Testis (tissue), 3 donors: Measurements from ENCODE around the gene CBX8. TPM values are rescaled to one million over a fixed set of nuclear protein-coding genes. Genes with fewer than 3 reads are reported as not detected.

ENCODE experiments used
- DNase-seq: peaks from one replicate; pipeline ENCODE4 v3.0.0-alpha.2; 2019
- H3K27ac ChIP-seq, 2 donors: fragments of 200-600 bp; sonication (generic); one replicate each; pipeline ENCODE4 v1.5.1; 2019
- H3K27me3 ChIP-seq: fragments of 200-600 bp; sonication (generic); one replicate; pipeline ENCODE4 v1.5.1; 2019
- H3K36me3 ChIP-seq: fragments of 200-600 bp; sonication (generic); one replicate; pipeline ENCODE4 v1.5.1; 2017; ENCODE audit warnings: low read depth; ENCODE audit errors: missing control alignments
- H3K4me1 ChIP-seq: fragments of 200-600 bp; sonication (generic); one replicate; pipeline ENCODE4 v1.5.1; 2019
- H3K4me3 ChIP-seq, 2 donors: fragments of 200-600 bp; sonication (generic); one replicate each; pipeline ENCODE4 v1.5.1; 2017 to 2019
- H3K9me3 ChIP-seq: fragments of 200-600 bp; sonication (generic); one replicate; pipeline ENCODE4 v1.5.1; 2017
- POLR2A ChIP-seq: fragments of 450-650 bp; IDR thresholded peaks from one replicate; pipeline ENCODE4 v1.6.1; 2017; ENCODE audit warnings: antibody characterized with exemption, mild to moderate bottlenecking, moderate library complexity
- WGBS, 2 donors: methylation state at CpG; one replicate each; pipeline ENCODE4 v1.1.5; 2018; 5-methylcytosine and 5-hydroxymethylcytosine counted together
- intact Hi-C: fragments of 100-400 bp; cut with DNase I; formaldehyde crosslinking; loops from one replicate; pipeline ENCODE4 v1.15.1; 2023; ENCODE audit warnings: low total_unique reads
- polyA plus RNA-seq: library from polyadenylated mRNA; stranded (reverse); fragments of 350-450 nt; fragmentation: Illumina TruSeq; extraction: RNeasy Lipid Tissue Mini Kit (QIAGEN cat#74804); gene quantifications from one replicate; pipeline ENCODE4 v1.2.3, GENCODE V29; 2014; ENCODE audit warnings: low read depth, low replicate concordance; ENCODE audit not compliant: insufficient read depth
- total RNA-seq, 2 donors: library from RNA; depleted of rRNA; stranded (reverse); fragments of >200 nt; gene quantifications; one replicate each; pipeline ENCODE4 v1.2.3, GENCODE V29; 2016
- TF ChIP-seq, protein P1 (sequence below), 3 experiments: fragments of 450-650 bp in 2 of 3; fragments of 200-600 bp in 1 of 3; sonication (generic) in 1 of 3; IDR thresholded peaks; one replicate each; pipeline ENCODE4 v1.5.1; 2016 to 2019; ENCODE audit warnings: antibody characterized with exemption in 3 of 3, mild to moderate bottlenecking in 2 of 3, moderate library complexity in 1 of 3

Gene CBX8
- total and polyA plus RNA-seq, 3 donors from 2014 or later: 13.8 to 22.4 (median 13.9) TPM

DNA sequence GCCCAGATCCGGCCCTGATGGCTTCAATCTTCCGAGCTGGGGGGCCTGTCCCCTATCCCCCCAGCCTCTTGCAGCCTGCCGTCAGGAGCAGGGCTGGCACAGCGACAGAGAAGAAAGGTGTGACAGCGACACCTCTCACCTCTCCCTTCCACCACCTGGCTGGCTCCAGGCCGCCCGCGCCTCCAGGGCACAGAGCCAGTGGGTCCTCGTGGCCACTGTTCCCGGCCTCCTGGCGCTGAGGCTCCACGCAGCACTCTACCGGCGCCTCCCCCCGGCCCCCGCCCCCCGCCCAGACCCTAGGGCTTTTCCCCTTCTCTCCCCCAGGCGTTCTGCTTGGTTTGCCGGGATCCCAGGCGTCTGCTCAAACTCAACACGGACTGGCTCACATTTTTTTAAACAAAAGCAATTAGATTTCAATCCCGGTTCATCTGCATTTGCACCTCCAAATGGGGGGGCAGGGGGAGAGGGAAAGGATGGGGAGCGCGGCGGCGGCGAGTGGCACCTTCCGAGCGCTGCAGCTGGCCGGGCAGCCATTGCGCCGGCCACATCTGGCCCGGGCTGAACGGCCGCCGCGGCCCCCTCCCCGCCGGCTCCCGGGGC lies 12.8 kb upstream of the CBX8 start:
- peak overlapping the region in 1 of 2 donors; percentile 24 for H3K4me3 ChIP-seq
- intact Hi-C loops: no loop called here

DNA sequence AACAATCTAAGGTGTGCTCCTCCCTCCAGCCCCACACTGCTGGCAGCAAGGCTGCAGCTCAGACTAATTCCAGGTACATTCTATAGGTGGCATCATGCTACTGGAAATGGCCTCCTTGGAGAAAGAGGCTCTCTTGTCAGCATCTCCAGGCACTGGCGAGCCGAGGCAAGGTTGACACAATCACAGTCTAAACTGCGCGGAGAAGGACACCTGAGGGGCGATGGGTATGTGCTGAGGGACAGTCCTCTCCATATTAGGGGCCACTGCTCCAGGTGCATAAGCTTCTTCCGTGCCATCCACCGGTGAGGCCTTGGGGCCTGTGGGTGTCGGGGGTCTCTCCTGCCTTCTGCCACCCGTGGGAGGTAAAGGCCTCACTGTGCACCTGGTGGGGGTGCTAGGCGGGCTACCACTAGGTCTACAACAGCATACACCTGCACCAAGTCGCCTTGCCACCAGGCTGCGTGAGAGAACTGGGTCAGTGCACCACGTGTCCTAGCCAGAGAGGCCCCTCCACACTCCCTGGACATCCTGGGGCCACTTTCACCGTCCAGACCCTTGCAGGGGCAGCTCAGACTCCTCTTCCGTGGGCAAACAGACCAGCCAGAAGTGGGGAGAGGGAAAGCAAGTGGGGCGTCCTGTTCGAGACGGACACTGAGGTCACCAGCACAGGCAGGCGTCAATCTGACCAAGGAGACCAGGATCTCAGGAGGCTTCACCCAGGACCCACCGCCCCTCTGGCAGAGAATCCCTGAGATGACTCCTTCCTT lies 12.1 kb upstream of the CBX8 start:
- no peaks in the 10 kb centered on the region for H3K9me3 ChIP-seq
- H3K27ac ChIP-seq: no peak overlapping the region
- no peak for DNase-seq
- no peak overlapping the region for H3K4me3 ChIP-seq
- no peak for TF ChIP-seq POLR2A
- TF ChIP-seq, protein P1, sequence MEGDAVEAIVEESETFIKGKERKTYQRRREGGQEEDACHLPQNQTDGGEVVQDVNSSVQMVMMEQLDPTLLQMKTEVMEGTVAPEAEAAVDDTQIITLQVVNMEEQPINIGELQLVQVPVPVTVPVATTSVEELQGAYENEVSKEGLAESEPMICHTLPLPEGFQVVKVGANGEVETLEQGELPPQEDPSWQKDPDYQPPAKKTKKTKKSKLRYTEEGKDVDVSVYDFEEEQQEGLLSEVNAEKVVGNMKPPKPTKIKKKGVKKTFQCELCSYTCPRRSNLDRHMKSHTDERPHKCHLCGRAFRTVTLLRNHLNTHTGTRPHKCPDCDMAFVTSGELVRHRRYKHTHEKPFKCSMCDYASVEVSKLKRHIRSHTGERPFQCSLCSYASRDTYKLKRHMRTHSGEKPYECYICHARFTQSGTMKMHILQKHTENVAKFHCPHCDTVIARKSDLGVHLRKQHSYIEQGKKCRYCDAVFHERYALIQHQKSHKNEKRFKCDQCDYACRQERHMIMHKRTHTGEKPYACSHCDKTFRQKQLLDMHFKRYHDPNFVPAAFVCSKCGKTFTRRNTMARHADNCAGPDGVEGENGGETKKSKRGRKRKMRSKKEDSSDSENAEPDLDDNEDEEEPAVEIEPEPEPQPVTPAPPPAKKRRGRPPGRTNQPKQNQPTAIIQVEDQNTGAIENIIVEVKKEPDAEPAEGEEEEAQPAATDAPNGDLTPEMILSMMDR (IDR thresholded peaks at IDR 0.05): no peak
- H3K36me3 ChIP-seq: no peaks in the 10 kb centered on the region
- WGBS, 2 donors: 20 to 24% methylated on average over 6 to 20 of the region's 20 CpGs
- peaks cover 10% of the 10 kb centered on the region for H3K4me1 ChIP-seq
- peaks cover 6% of the 10 kb centered on the region for H3K27me3 ChIP-seq
- intact Hi-C loops: no loop called here

More for the DNA sequence above, 12.8 kb upstream of the CBX8 start:
- TF ChIP-seq, protein P1 (IDR thresholded peaks at IDR 0.05): no peak
- TF ChIP-seq POLR2A: no peak
- Histone ChIP-seq H3K4me1 (peaks cover 10% of the 10 kb centered on the region), H3K27ac (no peak overlapping the region), H3K9me3 (no peaks in the 10 kb centered on the region), H3K27me3 (peaks cover 6% of the 10 kb centered on the region), H3K36me3 (no peaks in the 10 kb centered on the region)
- 3 to 8% methylated on average over 7 to 40 of the region's 40 CpGs for WGBS, 2 donors
- no peak for DNase-seq

DNA sequence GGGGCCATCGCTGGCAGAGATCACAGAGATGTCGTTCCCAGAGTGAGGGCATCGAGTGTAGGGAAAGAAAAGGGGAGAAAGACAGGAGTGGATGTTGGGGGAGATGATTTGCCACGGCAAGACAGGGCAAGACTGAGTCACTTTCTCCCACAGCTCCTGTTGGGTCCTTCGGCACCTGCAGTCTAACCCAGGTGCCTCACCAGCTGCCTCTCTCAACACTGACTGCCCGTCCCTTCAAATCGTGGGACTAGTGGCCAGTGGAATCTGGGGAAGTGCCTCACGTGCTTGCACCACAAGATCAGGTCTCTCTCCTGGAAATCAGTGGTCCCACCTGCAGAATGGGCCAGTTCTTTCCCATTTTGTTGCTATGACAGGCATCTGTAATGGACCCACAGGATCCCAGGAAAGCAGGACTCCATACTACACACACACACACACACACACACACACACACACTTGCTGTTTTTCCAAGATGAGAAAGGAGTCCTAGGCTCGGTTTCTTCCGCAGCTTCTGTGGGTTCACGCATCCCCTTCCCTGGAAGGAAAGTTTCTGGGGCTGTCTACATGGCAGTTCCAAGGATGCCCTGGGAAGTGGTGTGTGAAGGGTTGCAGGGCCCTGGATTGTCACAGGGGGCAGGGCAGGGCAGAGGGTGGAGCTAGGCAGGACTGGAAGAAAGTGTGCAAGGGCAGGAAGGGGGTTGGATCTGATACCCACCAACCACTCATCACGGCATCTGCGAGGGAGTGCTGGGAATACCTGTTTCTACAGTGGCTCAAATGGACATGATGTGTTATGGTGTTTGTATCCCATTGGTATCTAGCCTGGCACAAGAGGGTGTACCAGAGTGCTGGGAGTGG lies 10.2 kb upstream of the CBX8 start:
- Histone ChIP-seq H3K36me3 (no peaks in the 10 kb centered on the region), H3K27ac (no peak overlapping the region), H3K4me1 (peaks cover 4% of the 10 kb centered on the region), H3K4me3 (no peak overlapping the region), H3K9me3 (no peaks in the 10 kb centered on the region), H3K27me3 (peaks cover 6% of the 10 kb centered on the region)
- TF ChIP-seq, protein P1 (IDR thresholded peaks at IDR 0.05): no peak
- no peak for TF ChIP-seq POLR2A
- WGBS, 2 donors: 33 to 40% methylated on average over 6 to 13 of the region's 13 CpGs
- intact Hi-C loops: no loop called here
- DNase-seq: no peak

DNA sequence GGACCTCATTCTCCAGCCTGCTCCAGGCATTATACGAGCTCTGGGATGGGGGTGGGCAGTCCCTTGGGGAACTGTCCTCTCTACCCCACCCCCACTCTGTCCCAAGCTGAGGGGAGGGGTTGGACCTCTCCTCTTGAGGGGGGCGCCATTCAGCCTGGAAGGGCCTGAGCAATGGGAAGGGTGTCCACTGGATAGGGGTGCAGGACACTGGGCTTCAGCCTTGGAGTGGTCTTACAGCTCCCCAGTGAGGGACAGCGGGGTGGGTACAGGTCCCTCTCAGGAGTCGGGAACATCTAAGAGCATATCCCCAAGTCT lies 9.5 kb upstream of the CBX8 start:
- 37 to 40% methylated on average over 3 to 4 of the region's 4 CpGs for WGBS, 2 donors
- no peaks in the 10 kb centered on the region for H3K9me3 ChIP-seq
- H3K4me1 ChIP-seq: peaks cover 4% of the 10 kb centered on the region
- H3K27ac ChIP-seq: no peak overlapping the region
- no peaks in the 10 kb centered on the region for H3K36me3 ChIP-seq
- intact Hi-C loops: no loop called here
- no peak overlapping the region for H3K4me3 ChIP-seq
- no peak for TF ChIP-seq POLR2A
- TF ChIP-seq, protein P1 (IDR thresholded peaks at IDR 0.05): no peak
- H3K27me3 ChIP-seq: peaks cover 6% of the 10 kb centered on the region
- no peak for DNase-seq
